HG02623 (cell line): ENCODE results near the gene AMN1.
A peak's percentile ranks its signal among the peaks of the same experiment; 100 is the strongest.
"Not testable (repeated sequence)": the region's sequence is repeated elsewhere in the genome, so short reads cannot be mapped to it uniquely, and the experiment has no call there.

Experiments
- ATAC-seq: cut with Tn5 transposase; IDR thresholded peaks from one replicate; pipeline ENCODE4 v1.9.1; 2021; ENCODE audit warnings: moderate library complexity; ENCODE audit not compliant: unreplicated experiment

Gene AMN1

DNA sequence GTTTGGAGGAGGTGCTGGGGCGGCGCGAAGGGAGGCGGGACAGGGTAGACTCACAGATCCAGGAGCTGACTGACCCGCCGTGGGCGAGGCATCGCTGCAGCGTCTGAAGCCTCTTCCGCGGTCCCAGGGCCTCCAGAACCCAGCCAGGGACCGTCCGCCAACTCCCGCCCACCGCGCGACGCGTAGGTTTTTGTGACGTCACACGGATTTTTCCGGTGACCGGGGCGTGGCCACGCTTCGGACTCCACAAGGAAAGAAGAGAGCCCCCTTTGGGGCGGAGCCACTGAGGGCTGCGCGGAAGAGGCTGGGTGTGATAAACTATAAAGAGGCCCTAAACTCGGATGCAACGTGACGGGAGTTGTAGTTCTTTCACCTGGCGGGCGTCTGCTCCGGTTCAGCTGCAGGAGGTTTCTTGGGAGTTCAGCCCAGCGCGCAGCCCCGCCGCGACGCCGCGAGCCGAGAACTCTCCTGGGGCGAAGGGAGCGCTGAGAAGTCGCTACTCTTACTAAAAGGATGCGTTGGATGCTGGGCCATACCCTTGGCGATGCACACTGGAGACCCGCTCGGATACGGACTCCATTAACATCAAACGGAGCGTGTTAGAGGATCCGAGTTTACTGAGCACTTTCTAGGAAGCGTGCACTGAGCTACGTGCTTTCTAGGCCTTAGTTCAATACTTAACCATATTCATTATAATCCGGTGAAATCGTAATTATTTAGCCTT, at the start of gene AMN1:
Gene AMN1, minus strand, starts transcription at position 105 of the 724 bp plus-strand sequence. Its CDS starts 13 bp downstream, at position 92.
- peak; percentile 94 for ATAC-seq

DNA sequence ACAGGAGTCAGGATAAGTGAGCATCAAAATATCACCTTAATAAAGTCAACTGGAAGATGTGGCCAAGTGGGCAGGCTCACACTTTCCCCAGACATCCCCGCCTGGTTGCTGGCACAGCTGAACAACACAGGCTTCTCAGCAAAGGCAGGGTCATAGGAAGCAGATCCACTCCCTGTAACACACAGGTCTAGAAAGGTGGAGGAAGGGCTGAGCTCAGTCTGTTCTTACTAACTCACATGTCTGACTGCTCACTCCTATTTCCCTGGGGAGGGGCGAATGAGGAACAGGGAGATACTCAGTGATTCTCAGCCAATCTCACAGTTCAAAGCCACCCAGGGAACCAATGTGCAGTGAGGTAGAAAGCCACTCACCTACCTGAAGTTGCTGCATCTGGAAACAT, 45.0 kb upstream of the AMN1 start:
- ATAC-seq = no peak

DNA sequence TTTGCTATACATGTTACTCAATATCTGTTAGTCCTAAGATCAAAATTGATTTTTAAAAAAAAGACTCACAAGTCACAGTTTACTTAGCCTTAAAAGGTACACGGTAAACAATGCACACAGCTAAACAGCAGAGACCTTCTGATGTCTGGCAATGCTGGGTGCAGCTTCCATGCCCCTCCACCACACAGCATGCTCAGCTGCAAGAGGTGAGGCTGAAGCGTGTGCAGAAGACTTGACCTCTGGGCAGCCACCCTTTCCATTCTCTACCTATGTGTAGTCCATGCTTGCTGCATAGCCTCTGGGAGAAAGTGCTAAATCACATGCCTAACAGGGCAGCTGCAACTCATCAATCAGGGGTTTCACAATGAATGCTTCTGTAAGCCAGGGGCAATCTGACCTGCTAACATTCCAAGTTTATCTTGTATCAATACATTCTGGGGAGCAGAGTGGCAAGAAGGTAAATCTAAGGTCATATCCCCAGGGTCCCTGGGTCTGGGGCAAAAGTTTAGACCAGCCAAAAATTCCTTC, 44.5 kb upstream of the AMN1 start:
- no peak for ATAC-seq

DNA sequence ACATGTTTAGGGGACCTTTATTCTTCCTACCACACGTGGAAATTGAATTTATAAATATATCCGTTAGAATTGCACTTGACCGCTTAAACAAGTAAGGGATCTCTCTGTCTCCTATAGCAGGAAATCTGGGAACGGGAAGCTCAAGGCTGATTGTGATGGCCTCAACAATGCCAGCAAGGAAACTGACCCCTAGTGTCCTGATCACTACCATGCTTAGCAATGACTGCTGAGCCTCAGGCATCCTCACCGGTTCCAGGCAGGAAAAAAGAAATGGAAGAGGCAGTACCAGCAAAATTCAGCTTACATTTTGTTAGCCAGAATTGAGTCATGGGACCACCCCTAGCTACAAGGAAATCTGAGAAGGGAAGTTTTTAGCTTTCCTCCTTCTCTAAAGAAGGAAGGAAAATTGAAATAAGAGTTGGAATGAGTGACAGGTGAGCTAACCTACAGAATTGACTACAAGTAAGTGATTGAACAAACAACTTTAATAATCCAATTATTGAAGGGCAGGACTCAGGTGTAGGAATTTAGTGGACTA, 43.9 kb upstream of the AMN1 start:
- no peak for ATAC-seq

DNA sequence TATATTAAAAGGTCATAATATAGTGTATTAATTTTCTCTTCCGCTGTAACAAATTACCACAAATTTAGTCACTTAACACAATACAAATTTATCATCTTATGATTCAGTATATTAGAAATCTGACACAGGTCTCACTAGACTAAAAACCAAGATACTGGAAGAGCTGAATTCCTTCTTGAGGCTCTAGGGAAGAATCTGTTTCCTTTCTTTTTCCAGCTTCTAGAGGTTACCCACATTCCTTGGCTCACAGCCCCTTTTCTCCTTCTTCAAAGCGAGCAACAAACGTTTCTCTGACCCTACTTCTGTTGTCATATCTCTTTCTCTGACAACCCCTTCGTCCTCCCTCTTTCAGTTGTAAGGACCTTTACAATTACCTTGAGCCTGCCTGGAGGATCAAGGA, 43.4 kb upstream of the AMN1 start:
- ATAC-seq = no peak

DNA sequence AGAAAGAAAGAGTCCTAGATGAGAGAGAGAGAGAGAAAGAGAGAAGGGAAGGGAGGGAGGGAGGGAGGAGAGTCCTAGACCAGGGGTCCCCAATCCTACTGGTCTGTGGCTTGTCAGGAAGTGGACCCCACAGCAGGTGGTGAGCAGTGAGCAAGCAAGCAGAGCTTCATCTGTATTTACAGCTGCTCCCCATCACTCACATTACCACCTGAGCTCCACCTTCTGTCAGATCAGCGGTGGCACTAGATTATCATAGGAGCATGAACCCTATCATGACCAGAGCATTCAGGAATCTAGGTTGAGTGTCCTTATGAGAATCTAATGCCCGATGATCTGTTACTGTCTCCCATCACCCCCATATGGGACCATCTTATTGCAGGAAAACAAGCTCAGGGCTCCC, 39.2 kb upstream of the AMN1 start:
- no peak for ATAC-seq

DNA sequence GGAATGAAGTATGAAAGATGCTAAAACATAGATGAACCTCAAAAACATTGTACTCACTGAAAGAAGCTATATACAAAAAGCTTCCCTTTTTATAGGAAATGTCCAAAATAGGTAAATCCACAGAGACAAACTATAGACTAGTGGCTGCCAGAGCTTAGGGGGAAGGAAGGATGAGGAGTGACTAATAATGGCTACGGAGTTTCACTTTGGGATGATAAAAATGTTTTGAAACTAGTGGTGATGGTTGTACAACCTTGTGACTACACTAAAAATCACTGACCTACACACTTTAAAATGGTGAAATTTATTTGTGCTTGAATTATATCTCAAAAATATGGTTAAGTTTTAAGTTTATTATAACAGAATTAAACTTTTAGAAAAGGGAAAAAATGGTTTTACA, 37.1 kb upstream of the AMN1 start:
- no peak for ATAC-seq

DNA sequence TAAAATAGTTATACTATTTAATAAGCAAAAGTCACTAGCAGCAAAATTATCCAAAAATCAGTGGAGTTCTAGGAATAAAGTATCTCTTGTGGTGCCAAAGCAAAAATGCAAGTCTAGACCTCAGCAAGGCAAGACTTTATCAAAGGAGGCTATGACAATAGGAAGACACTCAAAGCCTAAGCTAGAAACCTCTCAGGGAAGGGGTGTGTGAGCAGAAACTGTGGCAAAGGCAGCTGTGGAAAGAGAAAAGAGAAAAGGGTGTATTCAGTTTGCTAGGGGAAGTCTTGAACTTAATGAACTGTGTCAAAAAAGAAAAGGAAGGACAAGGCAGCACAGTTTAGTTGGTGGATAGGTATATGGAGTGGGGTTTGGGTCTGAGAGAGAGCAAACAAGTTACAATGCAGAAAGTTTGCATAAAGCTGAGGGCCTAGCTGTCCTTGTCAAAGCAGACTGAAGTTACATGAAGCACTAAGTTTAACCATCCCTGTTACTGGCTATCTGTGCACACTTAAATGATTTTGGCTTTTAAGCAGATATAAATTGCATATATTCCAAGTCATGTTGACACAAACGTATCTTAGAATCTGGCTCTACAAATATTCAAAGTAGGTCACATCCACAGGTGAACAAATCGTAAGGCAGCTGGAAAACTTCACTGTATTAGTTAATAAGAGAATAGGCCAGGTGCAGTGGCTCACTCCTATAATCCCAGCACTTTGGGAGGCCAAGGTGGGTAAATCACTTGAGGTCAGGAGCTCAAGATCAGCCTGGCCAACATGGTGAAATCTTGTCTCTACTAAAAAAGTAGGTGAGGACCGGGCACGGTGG, 31.0 kb upstream of the AMN1 start:
- ATAC-seq = no peak

DNA sequence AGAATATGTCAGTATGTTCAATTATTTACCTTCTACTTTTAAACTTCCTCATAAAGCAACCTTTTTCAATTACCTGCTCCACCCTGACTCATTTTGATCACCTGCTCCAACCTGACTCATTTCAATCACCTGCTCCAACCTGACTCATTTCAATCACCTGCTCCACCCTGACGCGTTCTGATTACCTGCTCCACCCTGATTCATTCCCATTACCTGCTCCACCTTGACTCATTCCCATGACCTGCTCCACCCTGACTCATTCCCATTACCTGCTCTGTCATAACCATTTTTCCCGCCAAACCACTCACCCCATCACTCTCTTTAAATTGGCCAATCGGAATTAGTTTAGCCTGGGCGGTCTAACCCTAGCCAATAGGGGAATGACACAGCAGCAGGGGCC, 29.5 kb upstream of the AMN1 start:
- ATAC-seq = not testable (repeated sequence)

DNA sequence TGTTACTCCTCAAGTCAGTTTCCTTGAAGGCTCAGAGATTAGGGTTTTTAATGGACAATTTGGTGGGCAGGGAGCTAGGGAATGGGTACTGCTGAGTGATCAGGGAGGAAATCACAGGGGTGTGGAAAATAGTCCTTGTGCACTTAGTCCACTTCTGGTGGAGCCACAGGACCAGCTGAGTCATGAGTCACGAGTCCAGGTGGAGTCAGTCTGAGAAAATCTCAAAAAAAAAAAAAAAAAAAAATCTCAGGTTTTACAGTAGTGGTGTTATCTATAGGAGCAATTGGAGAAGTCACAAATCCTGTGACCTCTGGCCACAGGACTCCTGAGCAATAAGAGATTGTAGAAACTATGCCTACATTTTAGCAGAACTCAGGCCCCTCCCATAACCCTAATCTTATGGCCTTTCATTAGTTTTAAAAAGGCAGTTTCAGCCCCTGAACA, 28.2 kb upstream of the AMN1 start:
- no peak for ATAC-seq

DNA sequence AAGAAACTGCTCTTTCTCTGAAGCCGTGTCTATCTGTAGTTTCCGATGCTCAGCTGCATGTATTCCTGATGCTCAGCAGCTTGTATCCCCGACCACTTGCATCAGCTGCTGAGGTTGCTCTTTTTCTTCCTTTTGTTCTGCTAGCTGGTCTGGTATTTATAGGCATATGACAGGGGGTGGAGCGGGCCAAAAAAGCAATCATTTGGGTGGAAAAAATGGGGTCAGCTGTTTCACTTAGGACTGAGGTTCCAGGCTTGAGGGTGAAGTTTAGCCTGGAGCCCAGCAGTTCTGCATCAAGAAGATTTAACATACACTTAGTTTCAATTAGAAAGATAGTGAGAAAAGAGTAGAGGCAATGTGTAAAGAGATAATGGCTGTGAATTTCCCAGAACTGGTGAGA, 23.6 kb upstream of the AMN1 start:
- ATAC-seq = no peak

DNA sequence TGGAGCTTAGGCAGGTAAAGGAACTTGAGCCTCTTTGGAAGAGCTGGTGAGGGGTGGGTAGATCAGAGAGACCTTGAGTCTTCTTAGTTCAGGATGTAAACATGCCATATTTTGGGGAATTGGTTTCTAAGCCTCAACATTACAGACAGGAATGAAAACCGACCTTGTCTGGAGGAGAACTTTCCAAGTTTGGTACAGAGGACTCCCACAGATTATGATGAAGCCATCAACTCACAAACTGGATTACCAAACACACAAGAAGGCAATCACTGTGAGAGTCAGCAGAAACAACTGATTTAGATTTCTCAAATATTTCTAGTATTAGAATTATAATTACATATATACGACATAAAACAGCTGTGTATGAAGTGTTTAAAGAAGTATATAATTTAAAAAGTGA, 22.3 kb upstream of the AMN1 start:
- ATAC-seq = no peak

DNA sequence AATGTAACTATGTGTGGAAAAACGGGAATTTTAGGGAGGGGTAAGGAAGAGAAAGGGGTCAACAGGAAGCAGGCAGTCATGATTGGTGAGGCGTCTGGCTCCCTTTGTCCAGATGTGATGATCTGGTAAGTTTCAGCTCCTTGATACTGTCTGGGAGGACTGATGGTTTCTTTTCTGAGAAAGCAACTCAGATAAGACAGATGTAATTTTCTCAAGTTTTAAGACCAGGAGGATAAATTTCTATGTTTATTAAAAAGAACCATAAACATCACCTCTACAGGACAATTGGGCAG, 21.9 kb upstream of the AMN1 start:
- no peak for ATAC-seq

DNA sequence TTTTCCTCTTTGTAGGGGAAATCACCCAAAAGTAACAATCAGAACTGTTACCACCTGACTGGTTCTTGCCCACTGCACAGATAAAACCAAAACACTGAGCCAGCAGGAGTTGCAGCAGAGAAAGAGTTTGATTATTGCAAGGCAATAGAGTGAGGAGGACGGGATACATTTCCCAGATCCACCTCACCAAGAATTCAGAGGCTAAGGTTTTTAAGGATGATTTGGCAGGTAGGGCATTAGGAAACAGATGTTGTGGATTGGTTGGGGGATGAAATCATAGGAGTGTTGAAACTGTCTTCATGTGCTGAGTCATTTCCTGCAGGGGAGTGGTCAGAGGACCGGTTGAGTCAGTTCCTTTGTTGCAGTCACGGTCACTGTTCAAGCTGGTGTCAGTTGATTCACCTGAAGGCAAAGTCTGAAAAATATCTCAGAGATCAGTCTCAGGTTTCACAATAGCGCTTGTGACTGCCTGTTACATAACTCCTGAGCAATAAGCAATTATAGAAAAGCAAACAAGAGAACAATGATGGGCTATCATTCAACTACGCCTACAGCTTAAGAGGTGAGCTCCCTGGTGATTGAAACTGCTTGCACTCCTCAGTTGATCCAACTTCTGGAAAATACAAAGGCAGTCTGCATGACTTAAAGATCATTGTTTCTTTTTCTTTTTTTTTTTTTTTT, 20.3 kb upstream of the AMN1 start:
- peak; percentile 82 for ATAC-seq

DNA sequence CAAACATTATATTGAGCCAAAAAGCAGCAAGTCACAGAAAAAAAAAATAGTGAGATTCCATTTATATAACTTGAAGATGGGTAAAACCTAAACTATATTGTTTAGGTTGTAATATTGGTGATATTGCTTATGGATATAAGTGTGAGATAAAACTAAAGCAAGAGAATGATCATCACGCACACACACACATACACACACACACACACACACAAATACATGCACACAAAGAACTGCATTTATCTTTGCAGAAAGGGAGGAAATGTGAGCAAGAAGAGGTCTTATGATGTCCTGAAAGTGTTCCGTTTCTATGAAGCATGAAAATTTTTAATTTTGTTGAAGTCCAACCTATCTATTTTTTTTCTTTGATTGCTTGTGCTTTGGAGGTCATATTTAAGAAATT, 16.4 kb upstream of the AMN1 start:
- no peak for ATAC-seq

DNA sequence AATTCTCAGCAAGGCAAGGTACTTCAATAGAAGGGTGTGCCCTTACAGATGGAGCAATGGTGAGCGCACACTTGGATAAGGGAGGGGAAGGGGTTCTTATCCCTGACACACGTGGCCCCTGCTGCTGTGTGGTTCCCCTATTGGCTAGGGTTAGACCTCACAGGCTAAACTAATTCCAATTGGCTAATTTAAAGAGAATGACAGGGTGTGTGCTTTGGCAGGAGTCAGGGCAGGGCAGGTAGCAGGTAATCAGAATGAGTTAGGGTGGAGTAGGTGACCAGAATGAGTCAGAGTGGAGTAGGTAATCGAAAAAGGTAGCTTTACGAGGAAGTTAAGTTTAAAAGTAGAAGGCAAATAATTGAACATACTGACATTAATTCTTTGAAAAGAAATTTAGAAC, 15.5 kb upstream of the AMN1 start:
- ATAC-seq = not testable (repeated sequence)

DNA sequence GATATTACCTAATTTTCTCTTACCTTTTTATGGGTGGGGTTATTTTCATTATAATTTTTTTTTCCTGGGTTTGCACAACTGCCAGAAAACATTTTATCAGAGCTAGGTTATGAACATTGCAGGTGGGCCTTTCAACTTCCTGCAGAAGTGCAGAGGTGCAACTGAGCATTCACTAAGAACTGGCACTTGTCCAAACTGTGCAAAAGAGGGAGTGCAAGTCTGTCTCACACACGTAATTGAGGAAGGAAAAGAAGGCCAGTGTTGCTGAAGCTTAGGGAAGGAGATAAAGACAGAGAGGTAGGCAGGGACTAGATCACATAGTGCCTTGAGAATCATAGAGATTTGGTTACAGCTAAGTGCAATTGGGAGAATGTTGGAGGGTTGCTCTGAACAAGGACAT, 14.1 kb upstream of the AMN1 start:
- no peak for ATAC-seq

DNA sequence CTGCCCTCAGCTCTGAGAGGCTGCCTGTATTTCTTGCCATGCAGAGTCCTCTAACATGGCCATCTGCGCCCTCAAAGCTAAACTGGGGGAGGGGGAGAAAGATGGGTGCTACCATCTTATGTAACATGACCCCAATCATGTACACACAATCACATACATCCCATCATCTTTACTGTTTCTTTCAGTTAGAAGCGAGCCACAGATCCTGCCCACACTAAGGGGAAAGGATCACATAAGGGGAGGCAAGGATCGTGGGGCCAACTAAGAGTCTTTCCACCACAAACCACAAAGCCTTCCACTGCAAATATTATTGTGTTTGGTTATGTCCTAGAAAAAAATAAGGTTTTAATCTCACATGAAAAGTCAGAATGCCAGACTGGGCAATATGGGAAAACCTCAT, 11.8 kb upstream of the AMN1 start:
- no peak for ATAC-seq

DNA sequence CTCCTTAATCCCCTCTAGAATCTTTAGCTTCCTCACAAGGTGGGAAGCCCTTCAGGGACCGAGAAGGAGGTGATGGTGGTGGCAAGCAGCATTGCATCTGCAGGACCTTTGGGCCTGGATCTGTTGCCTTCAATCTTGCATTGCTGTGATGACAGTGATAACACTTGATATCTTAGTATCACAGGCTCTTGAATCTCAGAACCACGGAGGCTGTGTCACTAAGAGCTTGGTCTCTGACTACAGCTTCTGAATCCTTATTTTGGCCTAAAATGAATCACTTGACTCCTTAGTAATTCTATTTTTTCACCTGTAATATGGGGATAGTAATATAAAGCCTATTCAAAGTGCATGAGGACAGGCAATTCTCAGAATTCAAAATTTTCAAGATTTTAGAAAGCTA, 8.9 kb upstream of the AMN1 start:
- no peak for ATAC-seq

DNA sequence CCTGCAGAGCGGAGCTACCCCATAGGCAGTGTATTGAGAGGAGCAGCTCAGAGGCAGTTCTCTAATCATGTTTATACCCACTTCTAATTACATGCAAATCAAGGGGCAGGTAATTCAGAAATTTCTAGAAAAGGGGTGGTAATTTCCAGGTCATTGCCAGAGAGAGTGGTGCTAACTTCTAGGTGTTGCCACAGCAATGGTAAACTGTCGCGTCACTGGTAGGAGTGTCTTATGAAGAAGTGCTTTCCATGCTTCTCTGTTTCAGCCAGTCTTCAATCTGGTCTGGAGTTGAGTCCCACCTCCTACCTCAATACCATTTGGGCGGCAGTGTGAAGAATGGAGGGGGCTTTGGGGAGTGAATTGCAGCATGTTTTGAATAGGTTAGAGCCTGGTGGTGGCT, 8.5 kb upstream of the AMN1 start:
- no peak for ATAC-seq

DNA sequence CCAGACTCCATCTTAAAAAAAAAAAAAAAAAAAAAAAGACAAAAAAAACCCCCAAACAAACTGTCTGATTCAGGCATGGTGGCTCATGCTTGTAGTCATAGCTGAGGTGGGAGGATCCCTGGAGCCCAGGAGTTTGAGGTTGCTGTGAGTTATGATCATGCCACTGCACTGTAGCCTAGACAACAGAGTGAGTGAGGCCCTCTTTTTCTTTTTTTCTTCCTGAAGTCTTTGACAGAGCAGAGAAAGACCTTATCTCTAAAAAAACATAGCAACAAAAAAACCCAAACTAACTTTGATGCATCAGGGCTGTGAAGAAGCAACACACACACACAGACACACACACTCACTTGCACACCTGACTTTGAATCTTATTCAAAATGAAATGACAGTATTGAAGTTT, 7.7 kb upstream of the AMN1 start:
- no peak for ATAC-seq
